Lower leg skin (tissue), 4 donors: ENCODE results near the gene ZIC4. TPM values are rescaled to one million over a fixed set of nuclear protein-coding genes. Genes with fewer than 3 reads are reported as not detected.

Experiments
- DNase-seq, 2 donors: peaks; one replicate each; pipeline ENCODE4 v3.0.0-alpha.2; 2019; ENCODE audit warnings: low spot score in 2 of 2
- H3K4me3 ChIP-seq: fragments of 200-600 bp; sonication (generic); 2 replicates; pipeline ENCODE4 v1.5.1; 2017; ENCODE audit warnings: mild to moderate bottlenecking, low read depth; ENCODE audit not compliant: poor library complexity, severe bottlenecking
- CTCF ChIP-seq, 3 donors: fragments of 450-650 bp; IDR thresholded peaks; one replicate each; pipeline ENCODE4 v1.5.1; 2016; ENCODE audit warnings: antibody characterized with exemption in 3 of 3, mild to moderate bottlenecking in 3 of 3, moderate library complexity in 2 of 3
- POLR2A ChIP-seq, 2 donors: fragments of 450-650 bp; IDR thresholded peaks; one replicate each; pipeline ENCODE4 v1.6.1; 2016 to 2017; ENCODE audit warnings: antibody characterized with exemption in 2 of 2, mild to moderate bottlenecking in 1 of 2, moderate library complexity in 1 of 2
- WGBS, 2 donors: methylation state at CpG; one replicate each; pipeline ENCODE4 v1.1.5; 2018; 5-methylcytosine and 5-hydroxymethylcytosine counted together
- intact Hi-C: fragments of 100-400 bp; cut with DNase I; formaldehyde crosslinking; loops from one replicate; pipeline ENCODE4 v1.15.0; 2023; ENCODE audit warnings: low total_unique reads
- total RNA-seq, 4 donors: library from RNA; depleted of rRNA; stranded (reverse); fragments of >200 nt; gene quantifications; one replicate each; pipeline ENCODE4 v1.1.0, GENCODE V29; 2016

ZIC4 gene
- total RNA-seq, 4 donors from 2014 or later, result 0.10 TPM; not detected in 2

- no peak for TF ChIP-seq POLR2A (IDR thresholded peaks at IDR 0.05)
- TF ChIP-seq CTCF (IDR thresholded peaks at IDR 0.05), result no peak
- H3K4me3 ChIP-seq, result no peak overlapping the region
- intact Hi-C loops, result no loop called here
- 24 to 32% methylated on average over 17 of the region's 17 CpGs for WGBS, 2 donors
- no peak for DNase-seq
Observed at GRCh38 chr3:147407114-147407497, 763 bp upstream of the ZIC4 start.

DNA sequence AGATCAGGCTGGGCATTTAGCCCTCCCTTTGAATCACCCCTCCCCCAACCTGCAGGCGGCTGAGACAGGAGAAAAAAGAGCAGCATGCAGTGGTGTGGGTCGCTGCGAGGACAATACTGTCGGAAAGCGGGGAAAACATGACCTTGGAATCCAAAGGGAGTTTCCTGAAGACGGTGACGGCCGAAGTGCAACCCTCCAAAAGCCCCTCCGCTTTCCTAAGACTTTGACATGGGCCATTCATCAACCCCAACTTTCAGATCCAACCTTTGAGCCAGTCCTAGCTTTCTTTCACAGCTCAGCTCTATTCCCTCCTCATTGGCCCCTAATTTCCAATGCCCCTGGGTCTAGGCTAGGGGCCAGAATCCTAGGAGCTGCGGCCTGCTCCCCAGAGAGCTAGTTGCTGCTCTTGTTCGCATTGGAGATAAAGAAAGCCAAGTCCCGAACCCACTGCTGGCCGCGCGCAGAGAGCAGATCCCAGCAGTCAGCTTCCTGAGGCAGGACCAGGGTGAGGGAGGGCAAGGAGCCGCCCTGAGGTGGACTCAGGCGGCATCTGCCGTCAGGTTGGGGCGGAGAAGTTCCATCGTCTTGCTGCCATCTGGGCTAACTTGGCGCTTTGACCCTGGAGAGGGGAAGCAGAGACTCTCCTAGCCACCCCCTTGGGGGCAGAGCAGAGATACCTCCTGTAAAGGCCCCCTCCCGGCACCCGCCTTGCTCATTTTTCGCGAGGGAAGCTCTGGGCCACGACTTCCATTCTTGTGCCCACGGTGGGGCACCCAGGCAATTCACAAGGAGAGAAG lies 914 bp downstream of the ZIC4 start:
- intact Hi-C loops, result no loop called here
- no peak for TF ChIP-seq CTCF (IDR thresholded peaks at IDR 0.05)
- no peak for TF ChIP-seq POLR2A (IDR thresholded peaks at IDR 0.05)
- 30 to 48% methylated on average over 27 of the region's 27 CpGs for WGBS, 2 donors
- no peak overlapping the region for H3K4me3 ChIP-seq
- peak in 1 of 2 donors; percentile 70 for DNase-seq

DNA sequence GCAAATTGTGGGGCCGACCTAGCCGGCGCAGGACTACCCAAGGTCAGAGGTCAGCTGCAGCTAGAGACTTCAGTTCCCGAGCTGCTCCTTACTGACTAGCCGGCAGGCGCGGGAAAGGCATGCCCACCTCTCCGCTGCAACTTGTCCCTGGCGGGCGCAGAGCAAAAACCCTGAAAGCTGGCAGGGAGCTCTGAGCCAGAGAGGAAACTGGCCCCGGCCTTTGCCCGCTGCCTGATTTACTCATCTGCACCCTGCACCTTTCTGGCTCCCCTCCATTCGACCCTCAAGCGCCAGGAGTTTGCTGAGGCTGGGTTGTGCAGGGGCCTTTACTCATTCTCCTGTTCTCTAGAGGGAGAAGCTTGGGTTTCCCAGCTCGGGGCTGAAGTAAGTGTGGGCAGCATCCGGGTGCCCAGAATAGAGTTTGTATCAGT lies 1.5 kb downstream of the ZIC4 start:
- WGBS, 2 donors, result 32 to 35% methylated on average over 14 to 16 of the region's 16 CpGs
- DNase-seq, result peak in 1 of 2 donors; percentile 70
- intact Hi-C loops, result no loop called here
- TF ChIP-seq CTCF (IDR thresholded peaks at IDR 0.05), result no peak
- no peak for TF ChIP-seq POLR2A (IDR thresholded peaks at IDR 0.05)
- no peak overlapping the region for H3K4me3 ChIP-seq

- WGBS, 2 donors, result 42 to 46% methylated on average over 11 of the region's 11 CpGs
- no peak for TF ChIP-seq CTCF (IDR thresholded peaks at IDR 0.05)
- no peak for TF ChIP-seq POLR2A (IDR thresholded peaks at IDR 0.05)
- H3K4me3 ChIP-seq, result no peak overlapping the region
- DNase-seq, result no peak
- intact Hi-C loops, result no loop called here
Observed at GRCh38 chr3:147404000-147404799, 2.1 kb downstream of the ZIC4 start.

- no peak for DNase-seq
- intact Hi-C loops, result no loop called here
- 69 to 72% methylated on average over 5 of the region's 5 CpGs for WGBS, 2 donors
- TF ChIP-seq POLR2A (IDR thresholded peaks at IDR 0.05) (no peak), CTCF (IDR thresholded peaks at IDR 0.05) (no peak)
- H3K4me3 ChIP-seq, result no peak overlapping the region
Observed at GRCh38 chr3:147403511-147403910, 2.8 kb downstream of the ZIC4 start.
